A549 (cell line): Measurements from ENCODE around the gene SLC25A25.

Experiments
- CBX2 ChIP-seq: fragments of 200-600 bp; sonication (generic); IDR thresholded peaks from 2 replicates; pipeline ENCODE4 v1.6.1; 2016; ENCODE audit warnings: low read depth, mild to moderate bottlenecking, borderline replicate concordance
- CHD4 ChIP-seq: fragments of 200-600 bp; sonication (generic); IDR thresholded peaks from 2 replicates; pipeline ENCODE4 v1.6.1; 2016; ENCODE audit warnings: antibody characterized with exemption, mild to moderate bottlenecking, borderline replicate concordance
- CTCF ChIP-seq: fragments of >200 bp; sonication (Bioruptor Twin); formaldehyde crosslinking; IDR thresholded peaks from 3 replicates; pipeline ENCODE4 v1.5.1; 2016
- ELK1 ChIP-seq: fragments of 150-350 bp; IDR thresholded peaks from 2 replicates; pipeline ENCODE4 v1.6.1; 2014; ENCODE audit warnings: low read depth, mild to moderate bottlenecking, low read length
- HDAC2 ChIP-seq: fragments of 200-600 bp; sonication (generic); IDR thresholded peaks from 2 replicates; pipeline ENCODE4 v1.6.1; 2016
- HMGXB4 ChIP-seq: fragments of 250-450 bp; sonication (Bioruptor Pico); IDR thresholded peaks from 2 replicates; pipeline ENCODE4 v1.5.0; 2021; ENCODE audit warnings: mild to moderate bottlenecking, moderate library complexity, borderline replicate concordance
- HOXB13 ChIP-seq: fragments of 250-450 bp; sonication (Bioruptor Pico); IDR thresholded peaks from 2 replicates; pipeline ENCODE4 v1.5.0; 2020; ENCODE audit warnings: low read depth, mild to moderate bottlenecking, moderate library complexity
- KDM1A ChIP-seq: fragments of 200-600 bp; sonication (generic); IDR thresholded peaks from 2 replicates; pipeline ENCODE4 v1.6.1; 2016; ENCODE audit warnings: low read depth, mild to moderate bottlenecking
- POLR2A ChIP-seq: IDR thresholded peaks from 2 replicates; pipeline ENCODE4 v1.6.1; 2012; ENCODE audit warnings: mild to moderate bottlenecking, low read length
- POLR2AphosphoS2 ChIP-seq: conservative IDR thresholded peaks from 2 replicates; pipeline ENCODE4 v1.6.1; 2012; ENCODE audit warnings: low read length, improper control_type of control experiment, inconsistent platforms
- REST ChIP-seq: fragments of 200-600 bp; sonication (generic); IDR thresholded peaks from 2 replicates; pipeline ENCODE4 v1.6.1; 2016; ENCODE audit warnings: antibody characterized with exemption, mild to moderate bottlenecking, moderate library complexity
- TP53 ChIP-seq: fragments of 250-450 bp; sonication (Bioruptor Pico); IDR thresholded peaks from 2 replicates; pipeline ENCODE4 v1.5.0; 2021; ENCODE audit warnings: mild to moderate bottlenecking, moderate library complexity
- ZFP36 ChIP-seq: fragments of 450-650 bp; IDR thresholded peaks from 2 replicates; pipeline ENCODE4 v1.6.1; 2014; ENCODE audit warnings: borderline replicate concordance; ENCODE audit not compliant: partially characterized antibody

- no peak for TF ChIP-seq REST
- TF ChIP-seq CTCF = no peak
- no peak for TF ChIP-seq CHD4
- no peak for TF ChIP-seq POLR2A
- no peak for TF ChIP-seq ZFP36
- no peak for TF ChIP-seq HOXB13
- TF ChIP-seq POLR2AphosphoS2 = no peak
- TF ChIP-seq HMGXB4 (CRISPR knock-in tag) = no peak
- TF ChIP-seq KDM1A = no peak
- no peak for TF ChIP-seq HDAC2
- TF ChIP-seq ELK1 = no peak
- no peak for TF ChIP-seq CBX2
- no peak for TF ChIP-seq TP53 (CRISPR knock-in tag)
These were observed 86.1 kb downstream of the SLC25A25 start for GRCh38 chr9:128153947-128154695.
